ENCODE data around the gene MYBBP1A. TPM values are rescaled to one million over a fixed set of nuclear protein-coding genes. Genes with fewer than 3 reads are reported as not detected.

The MYBBP1A gene
- total and polyA plus RNA-seq, 2 of the 8 experiments (the other 6 are each of a cell fraction or from before 2014, with no cell fraction given), result 46.8 to 151 TPM

DNA sequence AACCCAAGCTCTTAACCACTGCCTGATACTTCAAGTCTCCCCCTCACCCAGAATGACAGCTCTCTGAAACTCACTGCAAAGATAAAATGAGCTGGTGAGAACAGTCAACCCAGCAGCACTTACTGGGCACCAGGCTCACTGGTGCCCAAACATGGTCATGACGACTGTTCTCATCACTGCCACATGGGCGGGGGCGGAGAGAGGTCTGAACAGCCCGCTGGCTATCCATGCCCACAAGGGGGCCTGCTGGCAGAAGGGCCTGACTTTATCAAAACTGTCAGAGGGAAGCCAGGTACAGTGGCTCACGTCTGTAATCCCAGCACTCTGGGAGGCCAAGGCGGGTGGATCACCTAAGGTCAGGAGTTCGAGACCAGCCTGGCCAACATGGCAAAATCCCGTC lies 4.0 kb downstream of the MYBBP1A start:
- peaks cover 13% of the 10 kb centered on the region for H3K79me1 ChIP-seq (ENCODE audit: low read depth, low read length)
- H2BK20ac ChIP-seq (ENCODE audit: low read length), result no peak overlapping the region
- no peak overlapping the region for H2BK15ac ChIP-seq (ENCODE audit: low read length)
- H3K9ac ChIP-seq (replicated peaks in 1 of 4; ENCODE audit: extremely low read depth in 1 of 4, low read depth in 3 of 4, low read length in 3 of 4), result no peak overlapping the region
- H3K4me3 ChIP-seq (ENCODE audit: extremely low read depth in 1 of 4, insufficient read depth in 2 of 4, low read depth in 3 of 4, low read length in 4 of 4), result no peak overlapping the region
- H2BK5ac ChIP-seq (ENCODE audit: low read depth, low read length), result no peak overlapping the region
- peaks cover 4 to 15% (median 9%) of the 10 kb centered on the region in 4 experiments; a peak in 6 of 7 replicates for H3K4me1 ChIP-seq (replicated peaks in 1 of 4; ENCODE audit: control insufficient read depth in 3 of 4, insufficient read depth in 4 of 4, low read length in 3 of 4)
- peaks cover 0 to 21% of the 10 kb centered on the region in 2 experiments; a peak in 3 of 4 replicates for H3K79me2 ChIP-seq (ENCODE audit: control insufficient read depth in 1 of 2, insufficient read depth in 2 of 2, low read length in 2 of 2)
- H2AFZ ChIP-seq (ENCODE audit: low read length), result no peak overlapping the region
- TF ChIP-seq CEBPB (IDR thresholded peaks at IDR 0.05; ENCODE audit: low read depth, low read length) (no peak), SRF (IDR thresholded peaks at IDR 0.05; ENCODE audit: low read depth, low read length) (peak; percentile 83), RAD21 (IDR thresholded peaks at IDR 0.05 in 1 of 2, conservative IDR thresholded peaks at IDR 0.05 in 1 of 2; ENCODE audit: low read depth in 2 of 2, low read length in 2 of 2) (peak in 1 of 2 experiments; percentile 24; a peak in 2 of 4 replicates), SAP30 (IDR thresholded peaks at IDR 0.05; ENCODE audit: insufficient read depth, insufficient replicate concordance, low read length) (no peak), TAF7 (optimal IDR thresholded peaks at IDR 0.05; ENCODE audit: borderline replicate concordance, low read depth, low read length) (no peak), EGR1 (IDR thresholded peaks at IDR 0.05; ENCODE audit: borderline replicate concordance, low read depth, low read length) (no peak), TEAD4 (IDR thresholded peaks at IDR 0.05; ENCODE audit: low read depth, low read length) (no peak)
- TF ChIP-seq, protein P1, sequence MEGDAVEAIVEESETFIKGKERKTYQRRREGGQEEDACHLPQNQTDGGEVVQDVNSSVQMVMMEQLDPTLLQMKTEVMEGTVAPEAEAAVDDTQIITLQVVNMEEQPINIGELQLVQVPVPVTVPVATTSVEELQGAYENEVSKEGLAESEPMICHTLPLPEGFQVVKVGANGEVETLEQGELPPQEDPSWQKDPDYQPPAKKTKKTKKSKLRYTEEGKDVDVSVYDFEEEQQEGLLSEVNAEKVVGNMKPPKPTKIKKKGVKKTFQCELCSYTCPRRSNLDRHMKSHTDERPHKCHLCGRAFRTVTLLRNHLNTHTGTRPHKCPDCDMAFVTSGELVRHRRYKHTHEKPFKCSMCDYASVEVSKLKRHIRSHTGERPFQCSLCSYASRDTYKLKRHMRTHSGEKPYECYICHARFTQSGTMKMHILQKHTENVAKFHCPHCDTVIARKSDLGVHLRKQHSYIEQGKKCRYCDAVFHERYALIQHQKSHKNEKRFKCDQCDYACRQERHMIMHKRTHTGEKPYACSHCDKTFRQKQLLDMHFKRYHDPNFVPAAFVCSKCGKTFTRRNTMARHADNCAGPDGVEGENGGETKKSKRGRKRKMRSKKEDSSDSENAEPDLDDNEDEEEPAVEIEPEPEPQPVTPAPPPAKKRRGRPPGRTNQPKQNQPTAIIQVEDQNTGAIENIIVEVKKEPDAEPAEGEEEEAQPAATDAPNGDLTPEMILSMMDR (IDR thresholded peaks at IDR 0.05; ENCODE audit: control extremely low read depth in 1 of 3, insufficient read depth in 1 of 3, low read depth in 1 of 3, low read length in 3 of 3), result peak; percentile 44 to 58 (median 50)
- peaks cover 14% of the 10 kb centered on the region; the same call in 1 of the 2 replicates for H3K23me2 ChIP-seq (ENCODE audit: low read depth, low read length)
- H3K56ac ChIP-seq (replicated peaks; ENCODE audit: insufficient read length, low read depth, low read length), result no peak overlapping the region
- H3K23ac ChIP-seq (ENCODE audit: insufficient read length), result no peak overlapping the region
- ChIA-PET CTCF (ENCODE audit: partially characterized antibody) (interaction anchor here (0.6 to 3.2 kb wide), 12 partner anchors 10 to 130 kb away, joined by 3 to 15 read pairs (median 3); no protein-coding TSS in a partner anchor), POLR2A (ENCODE audit: partially characterized antibody) (interaction anchor here (0.7 to 32.8 kb wide), 3 partner anchors 9 to 59 kb away, joined by 3 to 546 read pairs (median 4); partner anchors contain the start of gene GGT6)
- peaks cover 9 to 16% of the 10 kb centered on the region in 2 experiments for H4K20me1 ChIP-seq (replicated peaks in 1 of 2; ENCODE audit: control insufficient read depth in 1 of 2, insufficient read depth in 2 of 2, low read length in 2 of 2)
- 90% methylated on average over 8 of the region's 8 CpGs; no CpG with 5 or more reads in 1 of the 2 experiments for WGBS, 2 experiments (ENCODE audit: extremely low coverage in 1 of 2, insufficient coverage in 1 of 2, insufficient read length in 1 of 2, insufficient replicate concordance in 2 of 2, low coverage in 1 of 2, low lambda C conversion rate in 2 of 2, missing lambda C conversion rate in 1 of 2)
- H4K5ac ChIP-seq (ENCODE audit: insufficient read length, low read depth, low read length), result no peak overlapping the region
- H2BK12ac ChIP-seq (ENCODE audit: low read depth, low read length), result no peak overlapping the region
- H4K91ac ChIP-seq (replicated peaks; ENCODE audit: insufficient read length, low read length), result no peak overlapping the region
- no peak overlapping the region for H3K4ac ChIP-seq (replicated peaks; ENCODE audit: insufficient read length, low read depth, low read length)
- no peak overlapping the region for H2BK120ac ChIP-seq (replicated peaks; ENCODE audit: low read depth, low read length)
- no peak for DNase-seq (ENCODE audit: low read depth in 1 of 2, low spot score in 2 of 2)
- H3K14ac ChIP-seq (ENCODE audit: insufficient read length), result no peak overlapping the region
- no peak overlapping the region for H3K27ac ChIP-seq (ENCODE audit: low read depth, low read length)
- H4K8ac ChIP-seq (ENCODE audit: extremely low read depth, insufficient read depth, low read length), result no peak overlapping the region
- no peak overlapping the region for H2AK5ac ChIP-seq (ENCODE audit: low read depth, low read length)
- H3K27me3 ChIP-seq (replicated peaks in 1 of 4; ENCODE audit: control insufficient read depth in 3 of 4, extremely low read depth in 1 of 4, insufficient read depth in 3 of 4, low read length in 3 of 4), result no peaks in the 10 kb centered on the region
- no peak overlapping the region for H3K18ac ChIP-seq (ENCODE audit: extremely low read depth, low read length)
- H3K36me3 ChIP-seq (ENCODE audit: control insufficient read depth in 2 of 4, insufficient read depth in 4 of 4, low read length in 3 of 4), result peaks cover 48 to 73% (median 61%) of the 10 kb centered on the region in 4 experiments
- no peaks in the 10 kb centered on the region for H3K9me3 ChIP-seq (ENCODE audit: insufficient read depth in 2 of 2, low read depth in 1 of 2, low read length in 1 of 2)
- FAIRE-seq, result no peak
- H3K4me2 ChIP-seq (ENCODE audit: insufficient read depth in 1 of 2, low read depth in 2 of 2, low read length in 2 of 2), result no peak overlapping the region
